NCI-H2029 treated with DMSO at 0.1 percent for 48 hours (cell line): ENCODE data around the gene CDC37.

Source experiments
- DNase-seq: peaks from one replicate; lab custom pipeline; 2025; lab: John Stamatoyannopoulos, UW

Gene CDC37

GRCh38 chr19:10353793-10354391 is 49.5 kb downstream of the CDC37 start:
- DNase-seq, result no peak

- DNase-seq, result no peak
These were observed 50.3 kb downstream of the CDC37 start for GRCh38 chr19:10352764-10353671.

DNA sequence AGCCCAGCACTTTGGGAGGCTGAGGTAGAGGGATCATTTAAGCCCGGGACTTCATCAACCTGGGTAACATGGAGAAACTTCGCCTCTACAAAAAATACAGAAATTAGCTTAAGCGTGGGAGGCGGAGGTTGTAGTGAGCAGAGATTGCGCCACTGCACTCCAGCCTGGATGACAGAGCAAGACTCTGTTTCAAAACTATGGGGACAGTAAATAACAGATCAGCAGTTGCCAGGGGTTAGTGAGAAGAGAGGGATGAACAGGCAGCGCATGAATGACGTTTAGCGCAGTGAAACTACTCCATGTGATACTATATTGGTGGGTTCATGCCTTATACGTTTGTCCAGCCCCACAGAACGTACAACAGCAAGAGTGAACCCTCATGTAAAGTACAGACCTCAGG is 56.8 kb downstream of the CDC37 start:
- DNase-seq, result no peak

DNA sequence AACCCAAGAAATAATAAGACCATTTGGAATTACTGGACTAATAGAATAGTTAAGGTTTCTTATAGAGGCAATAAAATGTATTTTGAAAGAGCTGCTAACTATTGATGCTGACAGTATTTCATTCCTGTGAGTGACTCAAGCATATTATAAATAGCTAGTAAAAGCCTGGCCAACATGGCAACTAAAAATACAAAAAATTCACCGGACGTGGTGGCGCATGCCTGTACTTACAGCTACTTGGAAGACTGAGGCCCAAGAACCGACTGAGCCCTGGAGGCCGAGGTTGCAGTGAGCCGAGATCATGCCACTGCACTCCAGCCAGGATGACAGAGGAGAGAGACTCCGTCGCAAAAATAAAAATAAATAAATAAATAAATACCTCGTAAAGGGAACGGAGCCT is 58.6 kb downstream of the CDC37 start:
- no peak for DNase-seq

DNA sequence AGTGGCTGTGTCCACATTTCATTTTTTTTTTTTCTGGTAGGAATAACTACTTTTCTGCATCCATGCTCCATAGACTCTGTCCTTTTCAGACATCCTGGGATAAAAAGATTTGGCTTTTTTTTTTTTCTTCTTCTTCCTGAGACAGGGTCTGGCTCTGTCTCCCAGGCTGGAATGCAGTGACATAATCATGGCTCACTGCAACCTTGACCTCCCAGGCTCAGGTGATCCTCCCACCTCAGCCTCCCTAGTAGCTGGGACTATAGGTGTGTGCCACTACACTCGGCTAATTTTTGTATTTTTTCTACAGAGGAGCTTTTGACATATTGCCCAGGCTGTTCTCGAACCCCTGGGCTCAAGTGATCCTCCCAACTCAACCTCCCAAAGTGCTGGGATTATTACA is 59.8 kb downstream of the CDC37 start:
- no peak for DNase-seq
